Stomach (tissue), 4 donors: ENCODE data around the gene NXPH2.

Experiments
- EP300 ChIP-seq: sonication (generic); formaldehyde crosslinking; IDR thresholded peaks from one replicate; pipeline ENCODE4 v1.6.1; 2017; ENCODE audit warnings: antibody characterized with exemption
- POLR2AphosphoS5 ChIP-seq, 3 donors: sonication (generic); formaldehyde crosslinking; IDR thresholded peaks; one replicate each; pipeline ENCODE4 v1.6.1; 2016; ENCODE audit warnings: antibody characterized with exemption in 3 of 3
- TF ChIP-seq, protein P1 (sequence below), 7 experiments: fragments of 450-650 bp in 4 of 7; fragments of 200-600 bp in 3 of 7; sonication (generic) in 3 of 7; IDR thresholded peaks; one replicate each; pipeline ENCODE4 v1.5.1; 2016 to 2019; ENCODE audit warnings: antibody characterized with exemption in 7 of 7, control low read depth in 2 of 7, mild to moderate bottlenecking in 1 of 7

DNA sequence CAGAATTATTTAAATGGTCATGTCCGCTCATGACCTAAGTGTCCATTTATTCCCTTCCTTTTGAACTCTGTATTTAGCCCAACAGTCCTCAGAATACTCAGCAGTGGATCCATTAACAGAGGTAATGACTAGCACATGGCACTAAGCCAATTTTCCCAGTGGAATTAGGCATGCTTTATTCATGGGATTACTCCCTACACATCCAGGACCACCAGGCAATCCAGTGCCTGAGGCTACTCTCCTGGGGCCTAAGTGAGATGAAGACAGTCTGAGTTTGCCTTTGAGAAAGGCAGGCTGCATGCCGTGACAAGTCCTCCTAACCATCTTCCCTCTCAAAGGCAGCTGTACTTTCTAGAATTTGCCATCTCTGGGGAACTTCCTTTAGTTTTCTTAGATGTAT lies 150.0 kb downstream of the NXPH2 start:
- TF ChIP-seq, protein P1, sequence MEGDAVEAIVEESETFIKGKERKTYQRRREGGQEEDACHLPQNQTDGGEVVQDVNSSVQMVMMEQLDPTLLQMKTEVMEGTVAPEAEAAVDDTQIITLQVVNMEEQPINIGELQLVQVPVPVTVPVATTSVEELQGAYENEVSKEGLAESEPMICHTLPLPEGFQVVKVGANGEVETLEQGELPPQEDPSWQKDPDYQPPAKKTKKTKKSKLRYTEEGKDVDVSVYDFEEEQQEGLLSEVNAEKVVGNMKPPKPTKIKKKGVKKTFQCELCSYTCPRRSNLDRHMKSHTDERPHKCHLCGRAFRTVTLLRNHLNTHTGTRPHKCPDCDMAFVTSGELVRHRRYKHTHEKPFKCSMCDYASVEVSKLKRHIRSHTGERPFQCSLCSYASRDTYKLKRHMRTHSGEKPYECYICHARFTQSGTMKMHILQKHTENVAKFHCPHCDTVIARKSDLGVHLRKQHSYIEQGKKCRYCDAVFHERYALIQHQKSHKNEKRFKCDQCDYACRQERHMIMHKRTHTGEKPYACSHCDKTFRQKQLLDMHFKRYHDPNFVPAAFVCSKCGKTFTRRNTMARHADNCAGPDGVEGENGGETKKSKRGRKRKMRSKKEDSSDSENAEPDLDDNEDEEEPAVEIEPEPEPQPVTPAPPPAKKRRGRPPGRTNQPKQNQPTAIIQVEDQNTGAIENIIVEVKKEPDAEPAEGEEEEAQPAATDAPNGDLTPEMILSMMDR (IDR thresholded peaks at IDR 0.05), result no peak
- TF ChIP-seq EP300, result no peak
- TF ChIP-seq POLR2AphosphoS5 (IDR thresholded peaks at IDR 0.05), result no peak
